Thymus (tissue), 11 donors: Measurements from ENCODE around the gene FOXO3. TPM values are rescaled to one million over a fixed set of nuclear protein-coding genes. Genes with fewer than 3 reads are reported as not detected.
A peak's percentile ranks its signal among the peaks of the same experiment; 100 is the strongest.
"Not testable (repeated sequence)": the region's sequence is repeated elsewhere in the genome, so short reads cannot be mapped to it uniquely, and the experiment has no call there.

Source experiments
- DNase-seq, 9 donors: peaks; one replicate each; pipeline ENCODE4 v3.0.0-alpha.2; 2013; ENCODE audit warnings: low spot score in 9 of 9, low read depth in 6 of 9, missing footprints in 1 of 9
- H3K27ac ChIP-seq, 2 donors: one replicate each; pipeline ENCODE4 v1.5.1; 2013; ENCODE audit warnings: control low read depth in 1 of 2, low read depth in 1 of 2, low read length in 1 of 2, mild to moderate bottlenecking in 1 of 2, moderate library complexity in 1 of 2
- H3K27me3 ChIP-seq, 2 donors: one replicate each; pipeline ENCODE4 v1.5.1; 2013; ENCODE audit warnings: low read length in 1 of 2; ENCODE audit not compliant: control insufficient read depth in 2 of 2, insufficient read depth in 1 of 2
- H3K36me3 ChIP-seq, 2 donors: one replicate each; pipeline ENCODE4 v1.5.1; 2013; ENCODE audit warnings: low read length in 1 of 2, mild to moderate bottlenecking in 1 of 2, moderate library complexity in 1 of 2; ENCODE audit not compliant: control insufficient read depth in 2 of 2, insufficient read depth in 2 of 2
- H3K4me1 ChIP-seq, 2 donors: one replicate each; pipeline ENCODE4 v1.5.1; 2013; ENCODE audit warnings: low read length in 2 of 2; ENCODE audit not compliant: control insufficient read depth in 2 of 2, insufficient read depth in 2 of 2
- H3K4me3 ChIP-seq, 2 donors: one replicate each; pipeline ENCODE4 v1.5.1; 2013; ENCODE audit warnings: low read length in 2 of 2, control low read depth in 1 of 2, mild to moderate bottlenecking in 1 of 2
- H3K9me3 ChIP-seq, 2 donors: one replicate each; pipeline ENCODE4 v1.5.1; 2013; ENCODE audit warnings: low read length in 1 of 2, mild to moderate bottlenecking in 1 of 2; ENCODE audit not compliant: control insufficient read depth in 2 of 2, insufficient read depth in 1 of 2
- WGBS: extraction: QIAGEN DNeasy Blood & Tissue Kit; methylation state at CpG from one replicate; pipeline ENCODE4 v1.1.7; 2013; 5-methylcytosine and 5-hydroxymethylcytosine counted together
- polyA plus RNA-seq: library from polyadenylated mRNA; stranded (reverse); fragments of 200-250 nt; gene quantifications from one replicate; pipeline ENCODE4 v1.2.3, GENCODE V29; 2013
- total RNA-seq: library from RNA; stranded (reverse); fragments of 120-200 nt; gene quantifications from one replicate; pipeline ENCODE4 v1.2.4, GENCODE V29; 2013
- donor health status: healthy.

The FOXO3 gene
- total and polyA plus RNA-seq, 2 donors, result 11.2 to 33.6 TPM

DNA sequence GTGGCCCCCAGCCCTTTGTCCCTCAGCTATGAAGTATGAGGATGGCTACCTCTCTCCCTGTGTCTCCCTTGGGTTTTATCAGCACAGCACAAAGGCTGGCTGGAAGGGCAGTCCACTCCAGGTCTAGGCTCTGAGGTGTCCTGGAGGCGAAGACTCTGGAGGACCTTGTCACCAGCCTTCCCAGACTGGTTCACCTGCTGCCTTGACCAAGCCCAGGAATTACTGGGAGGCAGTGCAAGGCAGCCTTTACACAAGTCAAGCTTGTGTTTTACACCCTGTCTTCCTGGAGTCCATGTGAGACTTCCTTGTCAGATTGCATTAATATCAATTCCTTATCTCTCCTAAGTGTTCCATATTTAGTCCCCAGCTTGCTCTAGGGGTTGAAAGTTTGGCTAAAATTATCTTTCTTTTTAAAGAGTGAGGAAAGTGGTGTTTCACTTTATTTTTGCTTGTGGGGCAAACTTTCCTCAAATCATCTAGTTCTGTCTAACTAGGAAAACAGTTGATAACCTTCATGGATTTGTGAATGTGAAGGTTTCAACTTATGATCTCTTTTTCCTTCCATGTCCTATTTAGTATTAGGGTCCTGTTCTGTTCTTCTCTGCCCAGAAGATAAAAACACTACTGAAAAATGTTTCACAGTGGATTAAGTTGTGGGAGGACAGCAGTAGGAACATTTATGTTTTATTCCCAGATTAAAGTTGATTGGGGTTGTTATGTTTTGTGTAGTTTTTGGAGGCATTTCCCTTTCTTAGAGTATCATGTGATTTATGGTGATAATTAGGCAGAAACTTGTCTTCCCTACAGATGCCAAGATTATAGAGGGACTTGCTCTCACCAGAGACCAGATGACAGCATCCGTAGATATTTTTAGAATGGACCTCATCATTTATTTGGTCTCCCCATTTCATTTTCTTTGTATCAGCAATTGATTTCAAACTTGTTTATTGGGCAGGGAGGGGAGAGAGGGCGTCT is 114.8 kb downstream of the FOXO3 start:
- WGBS, result 99% methylated on average over 3 of the region's 3 CpGs
- Histone ChIP-seq H3K9me3 (peaks cover 0 to 3% of the 10 kb centered on the region in 2 donors), H3K27me3 (no peaks in the 10 kb centered on the region), H3K4me1 (peaks cover 0 to 2% of the 10 kb centered on the region in 2 donors), H3K27ac (no peak overlapping the region), H3K36me3 (peaks cover 0 to 2% of the 10 kb centered on the region in 2 donors), H3K4me3 (no peak overlapping the region)
- no peak for DNase-seq

DNA sequence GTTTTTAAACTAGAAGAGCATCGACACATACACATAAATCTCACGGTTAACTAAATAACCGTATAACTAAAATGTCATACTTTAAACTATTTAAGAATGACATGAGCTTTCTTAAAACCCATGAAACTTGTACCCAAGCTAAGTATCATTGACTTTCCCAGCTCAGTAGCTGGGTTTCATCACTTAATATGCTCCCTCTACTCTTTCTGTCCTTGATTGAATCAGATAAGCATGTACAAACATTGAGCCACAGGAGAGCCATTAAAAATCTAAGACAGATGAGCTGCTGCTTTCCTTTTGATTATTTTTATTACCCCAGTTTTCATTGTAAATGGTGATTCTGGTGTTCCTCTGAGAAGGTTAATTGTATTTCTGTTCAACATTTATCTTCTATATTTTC is 115.8 kb downstream of the FOXO3 start:
- H3K27ac ChIP-seq, result no peak overlapping the region
- no peak overlapping the region for H3K4me3 ChIP-seq
- peaks cover 0 to 2% of the 10 kb centered on the region in 2 donors for H3K36me3 ChIP-seq
- no peak for DNase-seq
- 98% methylated on average over 3 of the region's 3 CpGs for WGBS
- H3K4me1 ChIP-seq, result peaks cover 0 to 2% of the 10 kb centered on the region in 2 donors
- H3K27me3 ChIP-seq, result no peaks in the 10 kb centered on the region
- H3K9me3 ChIP-seq, result no peaks in the 10 kb centered on the region

DNA sequence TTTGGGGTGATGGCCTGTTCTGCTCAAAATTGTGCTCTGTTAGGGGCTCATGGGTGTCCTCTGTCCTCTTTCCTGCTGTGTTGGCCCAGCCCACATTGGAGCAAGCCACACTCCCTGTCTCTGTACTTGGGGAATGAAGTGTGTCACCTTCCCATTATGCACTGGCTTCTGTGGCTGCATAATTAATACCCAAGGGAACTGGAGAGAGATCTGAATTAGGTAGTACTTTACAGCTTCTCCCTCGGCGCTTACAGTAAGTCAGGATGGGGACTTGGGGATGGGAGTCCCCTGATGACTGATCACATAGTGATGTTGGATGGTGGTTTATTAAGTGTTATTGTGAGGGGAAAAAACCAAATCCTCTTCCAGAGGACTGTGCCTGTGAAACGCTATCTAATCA is 116.6 kb downstream of the FOXO3 start:
- H3K4me1 ChIP-seq, result peaks cover 0 to 2% of the 10 kb centered on the region in 2 donors
- no peak overlapping the region for H3K4me3 ChIP-seq
- 97% methylated on average over 3 of the region's 3 CpGs for WGBS
- H3K27ac ChIP-seq, result no peak overlapping the region
- H3K9me3 ChIP-seq, result no peaks in the 10 kb centered on the region
- peaks cover 0 to 2% of the 10 kb centered on the region in 2 donors for H3K36me3 ChIP-seq
- no peak for DNase-seq
- H3K27me3 ChIP-seq, result no peaks in the 10 kb centered on the region

DNA sequence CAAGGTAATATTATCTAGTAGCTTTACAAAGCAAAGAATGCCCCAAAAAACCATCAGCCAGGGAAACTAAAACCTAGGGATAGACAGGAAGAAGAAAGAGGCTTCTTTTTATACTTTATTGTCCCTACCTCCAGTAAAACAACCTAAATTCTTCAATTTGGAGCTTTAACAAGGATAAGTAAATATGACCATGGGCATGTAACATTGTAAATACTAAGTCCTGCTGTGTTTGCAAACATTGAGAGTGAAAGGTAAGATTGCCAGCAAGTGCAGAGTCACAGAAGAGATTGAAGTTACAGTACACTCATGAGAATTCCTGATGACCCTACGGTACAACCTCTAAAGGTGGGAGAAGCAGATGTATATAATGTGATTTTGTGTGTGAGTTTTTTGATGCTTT is 117.2 kb downstream of the FOXO3 start:
- no peak overlapping the region for H3K27ac ChIP-seq
- DNase-seq, result no peak
- H3K4me3 ChIP-seq, result no peak overlapping the region
- H3K36me3 ChIP-seq, result peaks cover 0 to 2% of the 10 kb centered on the region in 2 donors
- H3K4me1 ChIP-seq, result peaks cover 0 to 2% of the 10 kb centered on the region in 2 donors
- H3K27me3 ChIP-seq, result no peaks in the 10 kb centered on the region
- 96% methylated on average over 1 of the region's 1 CpG for WGBS
- no peaks in the 10 kb centered on the region for H3K9me3 ChIP-seq

DNA sequence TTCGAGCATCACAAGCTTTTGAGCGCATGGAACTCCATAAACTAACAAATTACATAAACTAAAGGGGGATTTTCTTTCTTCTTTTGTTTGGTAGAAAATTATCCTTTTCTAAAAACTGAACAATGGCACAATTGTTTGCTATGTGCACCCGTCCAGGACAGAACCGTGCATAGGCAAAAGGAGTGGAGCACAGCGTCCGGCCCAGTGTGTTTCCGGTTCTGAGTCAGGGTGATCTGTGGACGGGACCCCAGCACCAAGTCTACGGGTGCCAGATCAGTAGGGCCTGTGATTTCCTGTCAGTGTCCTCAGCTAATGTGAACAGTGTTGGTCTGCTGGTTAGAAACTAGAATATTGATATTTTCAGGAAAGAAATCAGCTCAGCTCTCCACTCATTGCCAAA is 119.6 kb downstream of the FOXO3 start:
- not testable (repeated sequence) for H3K9me3 ChIP-seq, H3K27me3 ChIP-seq, H3K4me1 ChIP-seq, H3K27ac ChIP-seq, H3K4me3 ChIP-seq, DNase-seq, H3K36me3 ChIP-seq
- 98% methylated on average over 9 of the region's 9 CpGs for WGBS

DNA sequence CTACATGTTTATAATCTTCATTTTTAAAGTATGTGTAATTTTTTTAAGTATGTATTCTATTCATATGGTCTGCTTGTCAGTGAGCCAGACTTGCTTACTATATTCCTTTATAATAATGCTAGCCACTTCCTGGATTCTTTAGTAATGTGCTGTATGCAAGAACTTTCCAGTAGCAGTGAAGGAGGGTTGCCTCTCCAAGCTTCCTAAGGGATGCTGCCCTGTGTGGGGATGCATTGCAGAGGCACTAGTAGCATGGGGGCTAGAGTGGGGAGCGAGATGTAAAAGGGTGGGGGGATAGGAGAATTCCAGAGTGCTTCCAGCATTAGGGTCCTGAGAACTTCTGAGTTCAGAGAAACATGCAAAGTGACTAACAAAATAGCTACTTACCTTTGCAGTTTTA is 121.0 kb downstream of the FOXO3 start:
- peaks cover 7 to 17% of the 10 kb centered on the region in 2 donors for H3K4me1 ChIP-seq

DNA sequence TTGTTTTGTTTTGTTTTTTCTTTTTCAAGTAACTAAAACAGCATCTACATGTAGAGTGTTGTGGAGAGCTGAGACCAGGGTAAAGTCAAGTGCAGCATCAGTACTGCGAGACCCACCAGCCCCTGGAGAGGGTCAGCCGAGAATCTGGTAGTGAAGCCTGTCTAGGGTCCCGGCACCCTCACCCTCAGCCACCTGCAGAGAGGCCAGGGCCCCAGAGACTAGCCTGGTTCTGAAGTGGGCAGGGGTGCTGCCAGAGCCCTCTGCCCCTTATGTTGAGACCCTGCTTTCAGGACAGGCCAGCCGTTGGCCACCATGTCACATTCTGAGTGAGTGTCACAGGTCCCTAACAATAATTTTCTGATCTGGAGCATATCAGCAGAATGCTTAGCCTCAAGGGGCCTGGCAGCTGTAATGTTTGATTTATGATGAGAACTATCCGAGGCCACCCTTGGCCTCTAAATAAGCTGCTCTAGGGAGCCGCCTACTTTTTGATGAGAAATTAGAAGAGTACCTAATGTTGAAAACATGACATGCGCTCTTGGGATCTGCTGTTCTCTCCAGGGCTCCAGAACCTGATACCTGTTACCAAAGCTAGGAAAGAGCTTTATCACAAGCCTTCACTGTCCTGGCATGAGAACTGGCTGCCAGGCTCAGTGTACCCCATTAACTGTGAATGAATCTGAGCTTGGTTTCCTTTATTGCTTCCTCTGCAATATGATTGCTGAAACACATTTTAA is 121.8 kb downstream of the FOXO3 start:
- not testable (repeated sequence) for H3K36me3 ChIP-seq, H3K4me3 ChIP-seq, DNase-seq, H3K27ac ChIP-seq, H3K9me3 ChIP-seq, H3K27me3 ChIP-seq
- peaks cover 7 to 21% of the 10 kb centered on the region in 2 donors for H3K4me1 ChIP-seq
- WGBS, result 97% methylated on average over 7 of the region's 7 CpGs

More for the DNA sequence above, 121.0 kb downstream of the FOXO3 start:
- H3K9me3 ChIP-seq, H3K4me3 ChIP-seq, DNase-seq, H3K27me3 ChIP-seq, H3K36me3 ChIP-seq, H3K27ac ChIP-seq: not testable (repeated sequence)
- 97% methylated on average over 1 of the region's 1 CpG for WGBS

DNA sequence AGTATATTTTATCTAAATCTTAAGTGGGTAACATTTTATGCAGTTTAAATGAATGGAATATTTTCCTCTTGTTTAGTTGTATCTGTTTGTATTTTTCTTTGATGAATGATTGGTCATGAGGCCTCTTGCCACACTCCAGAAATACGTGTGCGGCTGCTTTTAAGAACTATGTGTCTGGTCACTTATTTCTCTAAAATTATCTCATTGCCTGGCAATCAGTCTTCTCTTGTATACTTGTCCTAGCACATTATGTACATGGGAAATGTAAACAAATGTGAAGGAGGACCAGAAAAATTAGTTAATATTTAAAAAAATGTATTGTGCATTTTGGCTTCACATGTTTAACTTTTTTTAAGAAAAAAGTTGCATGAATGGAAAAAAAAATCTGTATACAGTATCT is 123.3 kb downstream of the FOXO3 start:
- not testable (repeated sequence) for DNase-seq, H3K27me3 ChIP-seq, H3K9me3 ChIP-seq, H3K27ac ChIP-seq, H3K4me3 ChIP-seq, H3K36me3 ChIP-seq
- peaks cover 7 to 21% of the 10 kb centered on the region in 2 donors for H3K4me1 ChIP-seq
- WGBS, result 94% methylated on average over 2 of the region's 2 CpGs

DNA sequence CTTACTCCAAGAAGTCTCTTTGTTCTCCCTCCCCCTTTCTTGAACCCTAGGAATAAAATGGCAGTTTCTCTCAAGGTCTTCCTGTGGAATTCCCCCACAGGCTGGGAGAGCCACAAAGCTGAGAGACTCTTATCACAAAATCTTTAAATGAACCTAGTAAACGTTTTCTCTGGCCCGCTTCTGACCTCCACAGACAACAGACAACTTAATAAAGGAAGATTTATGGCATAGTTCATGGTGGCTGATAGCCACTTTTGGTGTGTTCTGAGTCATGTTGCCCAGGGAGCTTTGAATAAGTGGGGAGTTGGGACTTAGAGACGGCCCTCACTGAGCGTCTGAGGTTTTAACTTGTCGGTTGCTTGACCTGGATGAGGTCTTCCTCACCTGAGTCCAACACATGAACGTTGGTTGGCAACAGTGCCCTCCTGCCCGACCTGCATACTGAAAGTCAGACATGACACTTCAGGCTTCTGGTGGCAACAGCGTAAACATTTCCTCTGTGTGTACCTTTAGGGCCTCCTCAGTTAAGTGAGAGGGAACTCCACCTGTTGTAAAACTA is 124.1 kb downstream of the FOXO3 start:
- H3K27ac ChIP-seq, result no peak overlapping the region
- no peaks in the 10 kb centered on the region for H3K36me3 ChIP-seq
- H3K4me3 ChIP-seq, result no peak overlapping the region

More for the DNA sequence above, 124.1 kb downstream of the FOXO3 start:
- no peaks in the 10 kb centered on the region for H3K9me3 ChIP-seq
- peak in 2 of 9 donors; percentile 36 to 41 for DNase-seq
- WGBS, result 85% methylated on average over 8 of the region's 8 CpGs
- H3K4me1 ChIP-seq, result peaks cover 7 to 27% of the 10 kb centered on the region in 2 donors
- no peaks in the 10 kb centered on the region for H3K27me3 ChIP-seq
